SU-DHL-6 (cell line): ENCODE data around the gene GPR15.

Experiments used
- EZH2phosphoT487 ChIP-seq: fragments of 200-600 bp; sonication (generic), shearing (Covaris generic); conservative IDR thresholded peaks from 2 replicates; pipeline ENCODE4 v1.6.1; 2018; ENCODE audit warnings: mild to moderate bottlenecking, antibody characterized with exemption, low read length, moderate library complexity, mixed read lengths
- TF ChIP-seq, protein P1 (sequence below): fragments of 200-600 bp; sonication (generic); IDR thresholded peaks from one replicate; pipeline ENCODE4 v1.5.1; 2017; ENCODE audit warnings: antibody characterized with exemption, mild to moderate bottlenecking, low read length, moderate library complexity; ENCODE audit not compliant: insufficient read depth, poor library complexity, severe bottlenecking

DNA sequence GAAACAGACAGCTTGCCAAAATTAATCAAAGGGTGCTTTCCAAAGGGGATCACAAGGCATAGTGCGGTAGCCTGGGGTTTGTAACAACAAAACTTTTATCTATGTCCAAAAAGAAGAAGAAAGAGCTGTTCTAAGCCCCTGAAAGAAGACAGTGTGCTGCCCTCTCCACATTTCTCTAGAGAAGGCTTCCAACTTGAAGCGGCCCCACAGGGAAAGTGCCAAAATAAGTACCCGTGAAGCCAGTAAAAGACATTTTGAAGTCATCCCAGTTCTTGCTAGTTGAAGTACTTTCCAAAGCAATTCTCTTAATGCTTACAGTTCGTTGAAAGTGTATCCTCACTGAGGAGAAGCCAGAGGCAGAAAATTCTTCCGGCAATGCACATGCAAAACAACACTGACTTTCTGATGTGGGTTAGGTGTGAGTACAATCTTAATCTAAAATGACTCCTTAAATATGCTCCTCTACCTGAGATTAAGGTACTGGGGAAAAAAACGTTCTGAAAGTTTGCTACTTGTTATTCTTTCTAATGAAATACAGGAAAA is 21.3 kb downstream of the GPR15 start:
- TF ChIP-seq, protein P1, sequence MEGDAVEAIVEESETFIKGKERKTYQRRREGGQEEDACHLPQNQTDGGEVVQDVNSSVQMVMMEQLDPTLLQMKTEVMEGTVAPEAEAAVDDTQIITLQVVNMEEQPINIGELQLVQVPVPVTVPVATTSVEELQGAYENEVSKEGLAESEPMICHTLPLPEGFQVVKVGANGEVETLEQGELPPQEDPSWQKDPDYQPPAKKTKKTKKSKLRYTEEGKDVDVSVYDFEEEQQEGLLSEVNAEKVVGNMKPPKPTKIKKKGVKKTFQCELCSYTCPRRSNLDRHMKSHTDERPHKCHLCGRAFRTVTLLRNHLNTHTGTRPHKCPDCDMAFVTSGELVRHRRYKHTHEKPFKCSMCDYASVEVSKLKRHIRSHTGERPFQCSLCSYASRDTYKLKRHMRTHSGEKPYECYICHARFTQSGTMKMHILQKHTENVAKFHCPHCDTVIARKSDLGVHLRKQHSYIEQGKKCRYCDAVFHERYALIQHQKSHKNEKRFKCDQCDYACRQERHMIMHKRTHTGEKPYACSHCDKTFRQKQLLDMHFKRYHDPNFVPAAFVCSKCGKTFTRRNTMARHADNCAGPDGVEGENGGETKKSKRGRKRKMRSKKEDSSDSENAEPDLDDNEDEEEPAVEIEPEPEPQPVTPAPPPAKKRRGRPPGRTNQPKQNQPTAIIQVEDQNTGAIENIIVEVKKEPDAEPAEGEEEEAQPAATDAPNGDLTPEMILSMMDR: no peak
- no peak for TF ChIP-seq EZH2phosphoT487
